ENCODE measurements around the gene MTUS2. TPM values are rescaled to one million over a fixed set of nuclear protein-coding genes. Genes with fewer than 3 reads are reported as not detected.

Gene MTUS2
- total RNA-seq, 1 experiment from 2014 or later = under 0.01 TPM

GRCh38 chr13:29230299-29230845 is 410.2 kb downstream of the MTUS2 start:
- no peak for DNase-seq (ENCODE audit: low read depth)

- no peak for DNase-seq (ENCODE audit: low read depth)
Measured at GRCh38 chr13:29239653-29240525, 419.8 kb downstream of the MTUS2 start.

- no peak for DNase-seq (ENCODE audit: low read depth)
Measured at GRCh38 chr13:29254626-29255370, 434.7 kb downstream of the MTUS2 start.

GRCh38 chr13:29255567-29255966 is 435.4 kb downstream of the MTUS2 start:
- no peak for DNase-seq (ENCODE audit: low read depth)

- no peak for DNase-seq (ENCODE audit: low read depth)
Measured at GRCh38 chr13:29260684-29261083, 440.5 kb downstream of the MTUS2 start.

GRCh38 chr13:29266261-29266660 is 446.1 kb downstream of the MTUS2 start:
- no peak for DNase-seq (ENCODE audit: low read depth)

GRCh38 chr13:29266756-29267733 is 446.9 kb downstream of the MTUS2 start:
- DNase-seq (ENCODE audit: low read depth) = no peak

- no peak for DNase-seq (ENCODE audit: low read depth)
Measured at GRCh38 chr13:29270271-29270985, 450.3 kb downstream of the MTUS2 start.

- no peak for DNase-seq (ENCODE audit: low read depth)
Measured at GRCh38 chr13:29271606-29272005, 451.5 kb downstream of the MTUS2 start.

GRCh38 chr13:29279356-29280254 is 459.5 kb downstream of the MTUS2 start:
- DNase-seq (ENCODE audit: low read depth) = no peak

GRCh38 chr13:29281932-29282495 is 461.9 kb downstream of the MTUS2 start:
- DNase-seq (ENCODE audit: low read depth) = no peak

- no peak for DNase-seq (ENCODE audit: low read depth)
Measured at GRCh38 chr13:29284726-29285125, 464.6 kb downstream of the MTUS2 start.

GRCh38 chr13:29287237-29287636 is 467.1 kb downstream of the MTUS2 start:
- no peak for DNase-seq (ENCODE audit: low read depth)

GRCh38 chr13:29292045-29292444 is 471.9 kb downstream of the MTUS2 start:
- DNase-seq (ENCODE audit: low read depth) = no peak

GRCh38 chr13:29294821-29295220 is 474.7 kb downstream of the MTUS2 start:
- DNase-seq (ENCODE audit: low read depth) = no peak

GRCh38 chr13:29301027-29301426 is 480.9 kb downstream of the MTUS2 start:
- no peak for DNase-seq (ENCODE audit: low read depth)

- no peak for DNase-seq (ENCODE audit: low read depth)
Measured at GRCh38 chr13:29304148-29304547, 484.0 kb downstream of the MTUS2 start.

- DNase-seq (ENCODE audit: low read depth) = no peak
Measured at GRCh38 chr13:29310806-29311205, 490.7 kb downstream of the MTUS2 start.

- no peak for DNase-seq (ENCODE audit: low read depth)
Measured at GRCh38 chr13:29315847-29316246, 495.7 kb downstream of the MTUS2 start.

Measured in Daoy (cell line).